Endodermal cell (in vitro differentiated cells): ENCODE measurements around the gene EMC9. TPM values are rescaled to one million over a fixed set of nuclear protein-coding genes. Genes with fewer than 3 reads are reported as not detected.

ENCODE experiments used
- DNase-seq: peaks from one replicate; pipeline ENCODE4 v3.0.0-alpha.2; 2017
- H3K27ac ChIP-seq: 2 replicates; pipeline ENCODE4 v1.5.1; 2013; ENCODE audit warnings: mild to moderate bottlenecking, low read depth, low read length, moderate library complexity
- H3K27me3 ChIP-seq: 2 replicates; pipeline ENCODE4 v1.6.1; 2013; ENCODE audit warnings: mild to moderate bottlenecking, low read length, moderate library complexity; ENCODE audit not compliant: insufficient read depth, control insufficient read depth, poor library complexity, severe bottlenecking
- H3K36me3 ChIP-seq: 2 replicates; pipeline ENCODE4 v1.7.0; 2013; ENCODE audit warnings: mild to moderate bottlenecking, low read length, moderate library complexity; ENCODE audit not compliant: control insufficient read depth, insufficient read depth
- H3K4me1 ChIP-seq: one replicate; pipeline ENCODE4 v1.7.0; 2013; ENCODE audit warnings: low read length; ENCODE audit not compliant: control insufficient read depth, insufficient read depth
- H3K4me3 ChIP-seq: 2 replicates; pipeline ENCODE4 v1.5.1; 2013; ENCODE audit warnings: mild to moderate bottlenecking, low read length, moderate library complexity
- H3K9ac ChIP-seq: 2 replicates; pipeline ENCODE4 v1.6.1; 2013; ENCODE audit warnings: mild to moderate bottlenecking, low read length, moderate library complexity; ENCODE audit not compliant: poor library complexity, severe bottlenecking; ENCODE audit errors: extremely low read depth
- H3K9me3 ChIP-seq: 2 replicates; pipeline ENCODE4 v1.6.1; 2013; ENCODE audit warnings: mild to moderate bottlenecking, low read length, moderate library complexity; ENCODE audit not compliant: control insufficient read depth
- H3K27ac Mint-ChIP-seq: 2 replicates; pipeline ENCODE4 v1.8.0; 2020; ENCODE audit warnings: mixed read lengths
- H3K27me3 Mint-ChIP-seq: 2 replicates; pipeline ENCODE4 v1.8.0; 2021; ENCODE audit warnings: mild to moderate bottlenecking, mixed read lengths; ENCODE audit not compliant: insufficient read depth
- H3K36me3 Mint-ChIP-seq: 2 replicates; pipeline ENCODE4 v1.8.0; 2020; ENCODE audit warnings: low read depth, mixed read lengths
- H3K4me1 Mint-ChIP-seq: 2 replicates; pipeline ENCODE4 v1.8.0; 2020; ENCODE audit warnings: mixed read lengths
- H3K4me3 Mint-ChIP-seq: 2 replicates; pipeline ENCODE4 v1.8.0; 2020; ENCODE audit warnings: mild to moderate bottlenecking, moderate library complexity, mixed read lengths
- H3K9me3 Mint-ChIP-seq: 2 replicates; pipeline ENCODE4 v1.8.0; 2020; ENCODE audit warnings: mild to moderate bottlenecking, mixed read lengths
- WGBS, 2 experiments: methylation state at CpG; one replicate each; pipeline versions ENCODE4 v1.1.5 to v1.1.7; 2013; ENCODE audit warnings: missing lambda C conversion rate in 2 of 2, mixed read lengths in 1 of 2; ENCODE audit not compliant: insufficient coverage in 1 of 2, insufficient read length in 1 of 2; 5-methylcytosine and 5-hydroxymethylcytosine counted together
- total RNA-seq, 2 donors: library from RNA; stranded (reverse); fragmentation: NEBNext Ultra II Directional in 1 of 2; extraction: Animal tissue kit (Norgen Biotek cat#: 25700) in 1 of 2; gene quantifications; 2 replicates in 1 of 2; 3 replicates in 1 of 2; pipeline ENCODE4 v1.2.1, GENCODE V29; 2021
- TF ChIP-seq, protein P1 (sequence below): fragments of 200-600 bp; sonication (generic); conservative IDR thresholded peaks from 2 replicates; pipeline ENCODE4 v1.5.0; 2021; ENCODE audit warnings: antibody characterized with exemption, mild to moderate bottlenecking

EMC9 gene
- total RNA-seq, 2 donors from 2014 or later = 34.0 to 39.5 TPM

DNA sequence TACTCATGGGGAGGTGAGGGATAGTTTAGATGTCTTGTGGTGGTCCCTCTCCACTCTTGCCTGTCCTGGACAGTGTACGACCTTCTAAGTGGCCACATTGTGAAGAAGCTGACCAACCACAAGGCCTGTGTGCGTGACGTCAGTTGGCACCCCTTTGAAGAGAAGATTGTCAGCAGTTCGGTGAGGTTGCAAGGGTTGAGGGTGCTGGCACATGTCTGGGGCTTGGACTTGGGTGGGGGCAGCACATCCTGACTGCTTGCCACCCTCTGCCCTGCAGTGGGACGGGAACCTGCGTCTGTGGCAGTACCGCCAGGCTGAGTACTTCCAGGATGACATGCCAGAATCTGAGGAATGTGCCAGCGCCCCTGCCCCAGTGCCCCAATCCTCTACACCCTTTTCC lies 18.5 kb downstream of the EMC9 start:
- no peak for DNase-seq
- no peak overlapping the region for H3K9ac ChIP-seq
- Mint-ChIP-seq H3K27ac (peak overlapping the region; percentile 39), H3K36me3 (peaks cover 49% of the 10 kb centered on the region), H3K9me3 (no peaks in the 10 kb centered on the region), H3K4me3 (no peak overlapping the region), H3K27me3 (no peaks in the 10 kb centered on the region), H3K4me1 (peaks cover 4% of the 10 kb centered on the region)
- H3K4me1 ChIP-seq = no peaks in the 10 kb centered on the region
- no peaks in the 10 kb centered on the region for H3K9me3 ChIP-seq
- peaks cover 53% of the 10 kb centered on the region for H3K36me3 ChIP-seq
- H3K27ac ChIP-seq = no peak overlapping the region
- H3K27me3 ChIP-seq = no peaks in the 10 kb centered on the region
- 94 to 98% methylated on average over 7 to 8 of the region's 8 CpGs for WGBS, 2 experiments
- no peak overlapping the region for H3K4me3 ChIP-seq
- TF ChIP-seq, protein P1, sequence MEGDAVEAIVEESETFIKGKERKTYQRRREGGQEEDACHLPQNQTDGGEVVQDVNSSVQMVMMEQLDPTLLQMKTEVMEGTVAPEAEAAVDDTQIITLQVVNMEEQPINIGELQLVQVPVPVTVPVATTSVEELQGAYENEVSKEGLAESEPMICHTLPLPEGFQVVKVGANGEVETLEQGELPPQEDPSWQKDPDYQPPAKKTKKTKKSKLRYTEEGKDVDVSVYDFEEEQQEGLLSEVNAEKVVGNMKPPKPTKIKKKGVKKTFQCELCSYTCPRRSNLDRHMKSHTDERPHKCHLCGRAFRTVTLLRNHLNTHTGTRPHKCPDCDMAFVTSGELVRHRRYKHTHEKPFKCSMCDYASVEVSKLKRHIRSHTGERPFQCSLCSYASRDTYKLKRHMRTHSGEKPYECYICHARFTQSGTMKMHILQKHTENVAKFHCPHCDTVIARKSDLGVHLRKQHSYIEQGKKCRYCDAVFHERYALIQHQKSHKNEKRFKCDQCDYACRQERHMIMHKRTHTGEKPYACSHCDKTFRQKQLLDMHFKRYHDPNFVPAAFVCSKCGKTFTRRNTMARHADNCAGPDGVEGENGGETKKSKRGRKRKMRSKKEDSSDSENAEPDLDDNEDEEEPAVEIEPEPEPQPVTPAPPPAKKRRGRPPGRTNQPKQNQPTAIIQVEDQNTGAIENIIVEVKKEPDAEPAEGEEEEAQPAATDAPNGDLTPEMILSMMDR = no peak

DNA sequence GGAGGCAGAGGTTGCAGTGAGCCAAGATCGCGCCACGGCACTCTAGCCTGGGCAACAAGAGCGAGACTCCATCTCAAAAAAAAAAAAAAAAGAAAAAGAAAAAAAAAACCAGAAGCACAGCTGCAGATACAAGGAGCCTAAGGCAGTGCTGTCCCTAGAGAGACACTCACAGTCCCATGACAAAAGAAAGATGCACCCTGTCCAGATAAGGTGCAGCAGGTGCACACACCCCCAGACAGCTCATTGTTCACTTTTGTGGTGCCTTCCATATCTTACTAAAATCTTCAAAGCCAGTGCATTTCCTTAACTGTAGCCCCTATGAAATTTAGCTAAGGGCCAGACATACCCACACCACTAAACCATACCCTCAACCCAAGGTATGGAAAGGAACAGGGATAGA lies 19.0 kb downstream of the EMC9 start:
- H3K9ac ChIP-seq = no peak overlapping the region
- no peaks in the 10 kb centered on the region for H3K27me3 Mint-ChIP-seq
- H3K27ac ChIP-seq = no peak overlapping the region
- H3K36me3 ChIP-seq = peaks cover 55% of the 10 kb centered on the region
- no peaks in the 10 kb centered on the region for H3K9me3 ChIP-seq
- no peaks in the 10 kb centered on the region for H3K9me3 Mint-ChIP-seq
- no peaks in the 10 kb centered on the region for H3K4me1 ChIP-seq
- no peak overlapping the region for H3K4me3 Mint-ChIP-seq
- H3K4me1 Mint-ChIP-seq = peaks cover 4% of the 10 kb centered on the region
- 100% methylated on average over 4 of the region's 4 CpGs; no CpG with 5 or more reads in 1 of the 2 experiments for WGBS, 2 experiments
- no peak overlapping the region for H3K27ac Mint-ChIP-seq
- no peaks in the 10 kb centered on the region for H3K27me3 ChIP-seq
- peaks cover 53% of the 10 kb centered on the region for H3K36me3 Mint-ChIP-seq
- TF ChIP-seq, protein P1 = no peak
- DNase-seq = no peak
- no peak overlapping the region for H3K4me3 ChIP-seq

- TF ChIP-seq, protein P1 = no peak
- peaks cover 65% of the 10 kb centered on the region for H3K36me3 ChIP-seq
- WGBS, 2 experiments = 95 to 97% methylated on average over 7 to 8 of the region's 8 CpGs
- no peaks in the 10 kb centered on the region for H3K4me1 ChIP-seq
- H3K4me1 Mint-ChIP-seq = peaks cover 9% of the 10 kb centered on the region
- H3K27me3 Mint-ChIP-seq = no peaks in the 10 kb centered on the region
- no peak overlapping the region for H3K4me3 Mint-ChIP-seq
- DNase-seq = no peak
- no peaks in the 10 kb centered on the region for H3K9me3 ChIP-seq
- no peaks in the 10 kb centered on the region for H3K9me3 Mint-ChIP-seq
- no peaks in the 10 kb centered on the region for H3K27me3 ChIP-seq
- no peak overlapping the region for H3K27ac Mint-ChIP-seq
- peaks cover 59% of the 10 kb centered on the region for H3K36me3 Mint-ChIP-seq
- H3K27ac ChIP-seq = no peak overlapping the region
- H3K9ac ChIP-seq = no peak overlapping the region
- no peak overlapping the region for H3K4me3 ChIP-seq
Observed at GRCh38 chr14:24121210-24121609, 20.2 kb downstream of the EMC9 start.
